ENCODE measurements around the gene VAPA. TPM values are rescaled to one million over a fixed set of nuclear protein-coding genes. Genes with fewer than 3 reads are reported as not detected.
A peak's percentile ranks its signal among the peaks of the same experiment; 100 is the strongest.

The VAPA gene
- total and polyA plus RNA-seq, 7 experiments from 2014 or later, result 109 to 278 (median 164) TPM

GRCh38 chr18:9915291-9916076 is 1.7 kb downstream of the VAPA start:
- peak overlapping the region; percentile 24 for H3K4me3 ChIP-seq (ENCODE audit: low read length)
- peaks cover 47 to 52% of the 10 kb centered on the region in 2 donors for H3K4me1 ChIP-seq (ENCODE audit: control insufficient read depth in 2 of 2, insufficient read depth in 2 of 2, low read length in 2 of 2)
- H3K27me3 ChIP-seq (ENCODE audit: control insufficient read depth in 2 of 2, insufficient read depth in 2 of 2, low read length in 2 of 2), result no peaks in the 10 kb centered on the region
- CTCF ChIA-PET, result interaction anchor here (0.7 kb wide), 2 partner anchors 9 to 12 kb away, joined by 3 read pairs; no protein-coding TSS in a partner anchor
- DNase-seq (no peak), ATAC-seq (no peak)
- Mint-ChIP-seq H3K9me3 (peaks cover 0 to 2% (median 0%) of the 10 kb centered on the region in 11 donors), H3K4me3 (peak overlapping the region in 9 of 10 donors; percentile 87 to 96 (median 93)), H3K27ac (peak overlapping the region; percentile 85 to 97 (median 95)), H3K36me3 (no peaks in the 10 kb centered on the region), H3K4me1 (peaks cover 18 to 33% (median 28%) of the 10 kb centered on the region in 7 donors), H3K27me3 (peaks cover 0 to 4% (median 0%) of the 10 kb centered on the region in 5 donors)
- H3K36me3 ChIP-seq (ENCODE audit: control insufficient read depth in 2 of 3, insufficient read depth in 3 of 3, low read length in 3 of 3), result peaks cover 0 to 7% (median 0%) of the 10 kb centered on the region in 3 experiments
- intact Hi-C loops (cut with micrococcal nuclease), result loop anchor here (1.0 to 10.0 kb wide), 4 partner anchors 10 to 1211 kb away; partner anchors contain the start of gene MTCL1 (in 1 of the 2)
- H3K27ac ChIP-seq (ENCODE audit: low read depth, low read length), result peak overlapping the region; percentile 98
- H3K9me3 ChIP-seq (ENCODE audit: control insufficient read depth in 2 of 3, low read length in 3 of 3), result no peaks in the 10 kb centered on the region
- POLR2A ChIA-PET, result interaction anchor here (0.7 to 2.7 kb wide), 6 partner anchors 8 to 799 kb away, joined by 3 to 18 read pairs (median 5); no protein-coding TSS in a partner anchor

GRCh38 chr18:9916077-9916639 is 2.3 kb downstream of the VAPA start:
- peaks cover 18 to 33% (median 28%) of the 10 kb centered on the region in 7 donors for H3K4me1 Mint-ChIP-seq
- no peaks in the 10 kb centered on the region for H3K9me3 ChIP-seq (ENCODE audit: control insufficient read depth in 2 of 3, low read length in 3 of 3)
- CTCF ChIA-PET, result interaction anchor here (0.7 kb wide), 1 partner anchor 11 kb away, joined by 3 read pairs; no protein-coding TSS in a partner anchor
- H3K27ac Mint-ChIP-seq, result peak overlapping the region; percentile 24 to 97 (median 94)
- ATAC-seq (no peak), DNase-seq (no peak)
- H3K9me3 Mint-ChIP-seq, result peaks cover 0 to 2% (median 0%) of the 10 kb centered on the region in 11 donors
- H3K27ac ChIP-seq (ENCODE audit: low read depth, low read length), result peak overlapping the region; percentile 98
- peaks cover 54 to 57% of the 10 kb centered on the region in 2 donors for H3K4me1 ChIP-seq (ENCODE audit: control insufficient read depth in 2 of 2, insufficient read depth in 2 of 2, low read length in 2 of 2)
- H3K4me3 ChIP-seq (ENCODE audit: low read length), result peak overlapping the region; percentile 17
- POLR2A ChIA-PET, result interaction anchor here (1.1 to 1.3 kb wide), 2 partner anchors 18 to 33 kb away, joined by 3 to 6 read pairs; no protein-coding TSS in a partner anchor
- H3K4me3 Mint-ChIP-seq, result peak overlapping the region in 9 of 10 donors; percentile 87 to 96 (median 93)
- intact Hi-C loops (cut with micrococcal nuclease), result loop anchor here in 1 of 2 donors (10.0 kb wide), 1 partner anchor 1211 kb away; the partner anchor contains the start of gene MTCL1
- H3K36me3 ChIP-seq (ENCODE audit: control insufficient read depth in 2 of 3, insufficient read depth in 3 of 3, low read length in 3 of 3), result peaks cover 0 to 7% (median 0%) of the 10 kb centered on the region in 3 experiments
- no peaks in the 10 kb centered on the region for H3K27me3 Mint-ChIP-seq
- H3K36me3 Mint-ChIP-seq, result no peaks in the 10 kb centered on the region
- H3K27me3 ChIP-seq (ENCODE audit: control insufficient read depth in 2 of 2, insufficient read depth in 2 of 2, low read length in 2 of 2), result no peaks in the 10 kb centered on the region

DNA sequence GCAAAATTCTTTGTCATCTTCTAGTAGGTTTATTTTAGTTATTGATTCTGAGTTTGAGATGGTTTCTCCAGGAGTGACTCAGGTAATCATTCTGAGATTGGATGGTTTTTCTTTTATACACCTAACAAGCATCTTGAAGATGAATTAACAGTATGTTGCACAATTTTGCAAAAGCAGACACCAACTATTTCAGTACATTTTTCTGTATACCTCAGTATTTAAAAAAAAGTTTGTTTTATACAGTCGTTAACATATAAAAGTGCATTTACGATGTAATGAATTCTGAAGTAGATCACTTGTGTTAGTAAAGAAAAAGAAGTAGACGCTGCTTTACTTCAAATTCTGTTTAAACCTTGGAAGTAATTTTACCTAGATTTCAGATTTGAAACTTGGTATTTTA is 3.0 kb downstream of the VAPA start:
- H3K27ac ChIP-seq (ENCODE audit: low read depth, low read length), result no peak overlapping the region
- no peak for ATAC-seq
- H3K27me3 ChIP-seq (ENCODE audit: control insufficient read depth in 2 of 2, insufficient read depth in 2 of 2, low read length in 2 of 2), result no peaks in the 10 kb centered on the region
- intact Hi-C loops (cut with micrococcal nuclease), result loop anchor here in 1 of 2 donors (10.0 kb wide), 1 partner anchor 1212 kb away; the partner anchor contains the start of gene MTCL1
- no peak overlapping the region for H3K4me3 ChIP-seq (ENCODE audit: low read length)
- ChIA-PET CTCF (no interaction called here), POLR2A (no interaction called here)
- Mint-ChIP-seq H3K27ac (peak overlapping the region in 2 of 9 donors; percentile 7 to 97), H3K9me3 (peaks cover 0 to 2% (median 0%) of the 10 kb centered on the region in 11 donors), H3K4me3 (peak overlapping the region in 9 of 10 donors; percentile 87 to 96 (median 93)), H3K36me3 (no peaks in the 10 kb centered on the region), H3K27me3 (no peaks in the 10 kb centered on the region), H3K4me1 (peaks cover 18 to 33% (median 28%) of the 10 kb centered on the region in 7 donors)
- no peaks in the 10 kb centered on the region for H3K9me3 ChIP-seq (ENCODE audit: control insufficient read depth in 2 of 3, low read length in 3 of 3)
- no peak for DNase-seq
- H3K36me3 ChIP-seq (ENCODE audit: control insufficient read depth in 2 of 3, insufficient read depth in 3 of 3, low read length in 3 of 3), result peaks cover 0 to 7% (median 0%) of the 10 kb centered on the region in 3 experiments
- peaks cover 55 to 57% of the 10 kb centered on the region in 2 donors for H3K4me1 ChIP-seq (ENCODE audit: control insufficient read depth in 2 of 2, insufficient read depth in 2 of 2, low read length in 2 of 2)

DNA sequence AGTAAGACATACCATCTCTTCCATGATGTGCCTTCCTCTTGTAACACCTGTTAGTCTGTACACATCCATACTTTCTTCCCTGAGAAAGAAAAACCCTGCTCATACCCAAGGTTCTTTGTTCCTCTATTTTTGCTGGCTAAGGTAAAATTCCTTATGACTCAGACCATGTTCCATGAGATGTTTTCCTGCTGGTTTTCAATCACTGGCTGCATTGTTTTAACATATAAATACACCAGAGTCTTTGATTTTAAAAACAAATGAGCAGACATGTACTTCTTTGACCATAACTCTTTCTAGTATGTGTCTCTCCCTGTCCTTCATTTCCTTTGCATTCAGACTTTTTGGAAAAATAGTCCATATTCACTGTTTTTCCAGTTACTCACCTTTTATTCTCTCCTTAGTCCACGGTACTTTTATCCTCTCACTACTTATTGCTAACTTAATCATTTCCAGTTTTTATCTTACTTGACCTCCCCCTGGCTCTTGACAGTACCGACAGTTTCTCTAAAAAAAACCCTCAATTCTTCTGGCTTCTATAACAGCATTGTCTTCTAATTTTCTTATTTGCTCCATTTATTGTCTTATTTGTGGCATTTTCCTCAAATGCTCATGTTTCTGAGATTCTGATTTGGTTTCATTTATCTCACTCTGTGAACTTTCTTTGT is 4.3 kb downstream of the VAPA start:
- Histone ChIP-seq H3K27me3 (ENCODE audit: control insufficient read depth in 2 of 2, insufficient read depth in 2 of 2, low read length in 2 of 2) (no peaks in the 10 kb centered on the region), H3K36me3 (ENCODE audit: control insufficient read depth in 2 of 3, insufficient read depth in 3 of 3, low read length in 3 of 3) (peaks cover 0 to 7% (median 0%) of the 10 kb centered on the region in 3 experiments), H3K4me3 (ENCODE audit: low read length) (peak overlapping the region; percentile 5), H3K4me1 (ENCODE audit: control insufficient read depth in 2 of 2, insufficient read depth in 2 of 2, low read length in 2 of 2) (peaks cover 63 to 64% of the 10 kb centered on the region in 2 donors), H3K27ac (ENCODE audit: low read depth, low read length) (no peak overlapping the region), H3K9me3 (ENCODE audit: control insufficient read depth in 2 of 3, low read length in 3 of 3) (no peaks in the 10 kb centered on the region)
- Mint-ChIP-seq H3K4me3 (no peak overlapping the region), H3K27ac (no peak overlapping the region), H3K27me3 (no peaks in the 10 kb centered on the region), H3K4me1 (peaks cover 22 to 30% (median 26%) of the 10 kb centered on the region in 7 donors), H3K36me3 (no peaks in the 10 kb centered on the region), H3K9me3 (no peaks in the 10 kb centered on the region)
- ATAC-seq, result no peak
- DNase-seq, result no peak
- ChIA-PET CTCF (no interaction called here), POLR2A (no interaction called here)
- intact Hi-C loops (cut with micrococcal nuclease), result loop anchor here in 1 of 2 donors (10.0 kb wide), 1 partner anchor 1213 kb away; the partner anchor contains the start of gene MTCL1

- intact Hi-C loops (cut with micrococcal nuclease), result loop anchor here in 1 of 2 donors (10.0 kb wide), 1 partner anchor 1215 kb away; the partner anchor contains the start of gene MTCL1
- Histone ChIP-seq H3K27me3 (ENCODE audit: control insufficient read depth in 2 of 2, insufficient read depth in 2 of 2, low read length in 2 of 2) (no peaks in the 10 kb centered on the region), H3K36me3 (ENCODE audit: control insufficient read depth in 2 of 3, insufficient read depth in 3 of 3, low read length in 3 of 3) (peaks cover 0 to 3% (median 0%) of the 10 kb centered on the region in 3 experiments), H3K9me3 (ENCODE audit: control insufficient read depth in 2 of 3, low read length in 3 of 3) (no peaks in the 10 kb centered on the region), H3K27ac (ENCODE audit: low read depth, low read length) (no peak overlapping the region), H3K4me1 (ENCODE audit: control insufficient read depth in 2 of 2, insufficient read depth in 2 of 2, low read length in 2 of 2) (peaks cover 74 to 77% of the 10 kb centered on the region in 2 donors), H3K4me3 (ENCODE audit: low read length) (peak overlapping the region; percentile 5)
- ATAC-seq (no peak), DNase-seq (no peak)
- Mint-ChIP-seq H3K4me1 (peaks cover 18 to 39% (median 33%) of the 10 kb centered on the region in 7 donors), H3K36me3 (no peaks in the 10 kb centered on the region), H3K27ac (no peak overlapping the region), H3K9me3 (no peaks in the 10 kb centered on the region), H3K4me3 (no peak overlapping the region), H3K27me3 (no peaks in the 10 kb centered on the region)
- CTCF ChIA-PET, result no interaction called here
- POLR2A ChIA-PET, result no interaction called here
These were observed 5.9 kb downstream of the VAPA start for GRCh38 chr18:9919564-9920232.
